Umbilical cord (tissue), 2 donors: ENCODE results near the gene RGS3. TPM values are rescaled to one million over a fixed set of nuclear protein-coding genes. Genes with fewer than 3 reads are reported as not detected.
"Not testable (repeated sequence)": the region's sequence is repeated elsewhere in the genome, so short reads cannot be mapped to it uniquely, and the experiment has no call there.

ENCODE experiments used
- DNase-seq: peaks from one replicate; pipeline ENCODE4 v3.0.0-alpha.2; 2015; ENCODE audit warnings: low spot score
- total RNA-seq: library from RNA; depleted of rRNA; stranded (reverse); fragments of >200 nt; gene quantifications from one replicate; pipeline ENCODE4 v1.2.3, GENCODE V29; 2014; ENCODE audit warnings: low replicate concordance; ENCODE audit not compliant: insufficient read depth

RGS3 gene
- total RNA-seq, 1 donor from 2014 or later: 42.1 TPM

DNA sequence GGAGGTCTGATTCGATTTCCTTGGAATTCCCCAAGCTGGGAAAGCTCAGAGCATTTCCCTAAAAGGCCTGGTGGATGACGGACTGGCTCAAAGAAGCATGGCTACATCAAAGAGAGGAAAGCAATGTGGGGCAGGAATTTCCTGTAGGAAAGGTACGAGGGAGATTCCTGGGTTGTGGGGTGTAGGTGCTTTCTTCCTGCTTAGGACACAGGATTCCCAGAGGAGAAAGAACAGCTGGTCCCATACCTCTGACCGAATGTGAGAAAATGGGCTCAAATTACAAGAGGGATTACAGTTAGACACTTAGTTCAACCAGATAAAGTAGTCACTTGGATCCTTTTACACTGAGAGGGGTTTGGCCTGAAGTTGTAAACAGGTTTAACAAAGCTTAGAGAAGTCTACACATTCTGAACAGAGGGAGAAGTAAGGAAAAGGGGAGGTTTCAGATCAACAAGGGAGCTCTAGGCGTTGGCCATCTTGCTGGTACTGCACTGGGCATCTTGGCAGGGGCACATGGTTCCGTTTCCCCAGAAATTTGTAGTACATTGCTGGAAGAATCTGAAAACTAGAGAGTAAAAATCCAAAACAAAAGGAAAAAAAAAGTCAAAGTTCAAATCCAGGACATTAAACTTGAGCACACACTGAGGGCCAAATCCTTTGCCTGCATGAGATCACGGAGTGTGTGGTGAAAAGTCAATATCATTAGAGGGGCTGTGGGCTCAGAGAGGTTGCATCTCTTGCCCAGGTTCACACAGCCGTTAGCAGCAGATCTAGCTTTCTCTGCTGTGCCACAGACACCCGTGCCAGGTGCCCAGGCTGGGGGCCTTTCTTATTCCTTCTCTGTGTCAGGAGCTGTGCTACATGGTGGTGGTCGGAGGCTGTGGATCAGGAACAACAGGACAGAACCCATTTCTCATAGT lies 171.3 kb downstream of the RGS3 start:
- DNase-seq: no peak

GRCh38 chr9:113635586-113635985 lies 172.1 kb downstream of the RGS3 start:
- no peak for DNase-seq

DNA sequence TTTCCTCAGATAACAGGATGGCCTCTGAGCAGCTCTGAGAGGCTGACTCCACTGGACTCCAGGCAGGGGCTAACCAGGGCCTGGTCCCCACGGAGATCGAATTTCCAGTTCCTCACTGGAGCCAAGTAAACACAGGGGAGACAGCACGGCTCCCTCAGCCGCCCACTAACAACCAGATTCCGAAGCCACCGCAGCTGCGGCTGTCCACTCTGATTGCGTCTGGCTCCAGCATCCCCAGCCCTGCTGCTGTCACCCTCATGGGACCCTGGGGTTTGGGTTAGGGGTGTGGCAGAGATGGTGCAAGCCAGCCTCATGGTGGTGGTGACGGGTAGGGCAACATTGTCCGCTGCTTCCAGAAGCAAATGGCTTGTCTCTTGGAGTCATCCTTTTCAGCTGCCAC lies 172.6 kb downstream of the RGS3 start:
- DNase-seq: no peak

GRCh38 chr9:113636693-113637092 lies 173.2 kb downstream of the RGS3 start:
- no peak for DNase-seq

- DNase-seq: no peak
These were observed 175.0 kb downstream of the RGS3 start for GRCh38 chr9:113638490-113638889.

- no peak for DNase-seq
These were observed 175.4 kb downstream of the RGS3 start for GRCh38 chr9:113638897-113639296.

DNA sequence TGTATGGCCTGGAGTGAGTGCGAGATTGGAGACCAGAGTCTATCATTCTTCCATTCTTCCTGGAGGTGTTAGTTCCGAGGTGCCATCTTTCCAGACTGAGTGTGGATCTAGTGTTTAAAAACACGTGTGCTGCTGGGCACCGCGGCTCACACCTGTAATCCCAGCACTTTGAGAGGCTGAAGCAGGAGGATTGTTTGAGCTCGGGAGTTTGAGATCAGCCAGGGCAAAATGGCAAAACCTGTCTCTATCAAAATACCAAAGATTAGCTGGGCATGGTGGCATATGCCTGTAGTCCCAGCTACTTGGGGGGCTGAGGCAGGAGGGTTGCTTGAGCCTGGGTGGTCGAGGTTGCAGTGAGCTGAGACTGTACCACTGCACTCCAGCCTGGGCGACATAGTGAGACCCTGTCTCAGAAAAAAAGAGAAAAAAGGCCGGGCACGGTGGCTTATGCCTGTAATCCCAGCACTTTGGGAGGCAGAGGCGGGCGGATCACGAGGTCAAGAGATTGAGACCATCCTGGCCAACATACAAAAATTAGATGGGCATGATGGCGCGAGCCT lies 176.0 kb downstream of the RGS3 start:
- not testable (repeated sequence) for DNase-seq

- no peak for DNase-seq
These were observed 176.9 kb downstream of the RGS3 start for GRCh38 chr9:113640418-113640817.

- no peak for DNase-seq
These were observed 177.8 kb downstream of the RGS3 start for GRCh38 chr9:113641100-113641885.

GRCh38 chr9:113644321-113644720 lies 180.8 kb downstream of the RGS3 start:
- DNase-seq: no peak

- no peak for DNase-seq
These were observed 181.9 kb downstream of the RGS3 start for GRCh38 chr9:113645227-113645977.

DNA sequence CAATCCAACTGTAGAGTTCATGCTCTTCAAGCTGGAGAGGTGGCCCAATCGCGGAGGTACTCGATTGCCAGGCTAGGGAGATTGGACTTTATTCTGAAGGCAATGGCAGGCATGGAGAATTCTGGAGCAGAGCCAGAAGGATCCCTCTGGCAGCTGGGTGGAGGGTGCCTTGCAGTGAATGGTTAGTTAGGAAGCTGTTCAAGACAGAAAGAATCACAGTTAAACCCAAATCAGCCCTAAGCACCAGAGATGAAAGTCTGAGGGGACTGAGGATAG lies 182.4 kb downstream of the RGS3 start:
- DNase-seq: no peak

DNA sequence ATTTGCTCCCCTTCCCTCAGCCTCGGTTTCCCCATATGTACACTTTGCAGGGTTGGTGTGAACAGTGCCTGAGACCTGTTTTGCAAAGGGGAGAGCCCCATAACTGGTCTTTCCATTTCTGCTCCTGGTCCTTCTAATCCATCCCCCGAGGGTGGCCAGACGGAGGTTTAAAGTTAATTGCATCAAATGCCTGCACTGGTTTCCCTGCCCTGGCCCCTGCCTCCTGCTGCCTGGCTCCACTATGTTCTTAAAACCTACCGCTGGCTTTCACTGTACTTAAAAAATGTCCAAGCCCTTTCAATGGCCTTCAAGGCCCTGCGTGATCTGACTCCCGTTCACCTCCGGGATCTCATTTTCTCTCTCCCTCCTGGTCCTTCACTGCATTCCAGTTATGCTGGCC lies 183.0 kb downstream of the RGS3 start:
- no peak for DNase-seq

Other genes with a start within 250 kb of the RGS3 start
- gene FKBP15, start 242.4 kb upstream of the RGS3 start, total RNA-seq: 17.8 TPM
- gene SLC31A1, start 242.2 kb upstream of the RGS3 start, total RNA-seq: 11.8 TPM
- gene CDC26, start 188.2 kb upstream of the RGS3 start, total RNA-seq: 35.2 TPM
- gene PRPF4, start 188.1 kb upstream of the RGS3 start, total RNA-seq: 26.0 TPM
- 3.4 TPM for gene RNF183, start 160.4 kb upstream of the RGS3 start, total RNA-seq
- 3.1 TPM for gene WDR31, start 123.5 kb upstream of the RGS3 start, total RNA-seq
- gene BSPRY, start 114.2 kb upstream of the RGS3 start, total RNA-seq: 2.6 TPM
- 12.5 TPM for gene HDHD3, start 86.7 kb upstream of the RGS3 start, total RNA-seq
- 28.6 TPM for gene ALAD, start 62.4 kb upstream of the RGS3 start, total RNA-seq
- gene POLE3, start 53.1 kb upstream of the RGS3 start, total RNA-seq: 42.4 TPM
- 1.4 TPM for gene C9orf43, start 53.0 kb upstream of the RGS3 start, total RNA-seq